ENCODE data around the gene NRP2.

DNA sequence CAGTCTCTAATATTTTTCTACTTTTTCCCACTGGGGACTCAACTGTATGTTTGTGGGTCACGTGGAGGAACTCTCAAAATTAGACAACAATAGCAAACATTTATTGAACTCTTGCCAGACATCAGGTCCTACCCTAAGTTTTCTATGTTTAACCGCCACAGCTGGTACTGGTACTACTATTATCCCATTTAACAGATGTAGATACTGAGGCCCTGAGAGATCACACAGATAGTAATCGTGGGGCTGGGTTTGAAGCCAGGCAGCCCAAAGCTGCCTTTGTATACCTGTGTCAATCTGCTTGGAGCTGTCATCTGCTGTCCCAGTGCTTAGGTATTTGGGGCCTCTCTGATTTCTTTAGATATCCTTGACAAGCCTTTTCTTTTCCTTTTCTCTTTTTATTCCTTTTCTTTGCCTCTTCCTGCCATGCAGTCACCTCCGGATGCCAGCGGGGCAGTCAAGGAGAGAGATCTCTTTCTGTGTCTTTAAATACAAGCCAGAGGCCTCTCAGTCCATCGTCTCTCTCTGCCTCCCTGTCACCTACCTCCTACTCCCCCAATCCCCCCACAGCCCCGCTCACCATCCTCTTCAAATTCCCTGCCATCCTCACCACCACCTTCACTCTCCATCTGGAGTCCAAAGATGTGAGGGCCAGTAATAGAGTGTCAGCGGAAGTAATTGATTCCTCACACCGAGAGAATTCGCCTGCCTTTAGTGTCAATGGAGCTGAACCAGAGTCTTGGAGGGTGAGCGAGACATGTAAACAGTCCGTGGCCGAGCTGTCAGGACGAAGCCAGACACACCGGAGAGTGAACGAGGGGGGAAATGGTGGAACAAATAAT lies 23.4 kb downstream of the NRP2 start:
- TF ChIP-seq POLR2A (IDR thresholded peaks at IDR 0.05): no peak
- TF ChIP-seq, protein P1, sequence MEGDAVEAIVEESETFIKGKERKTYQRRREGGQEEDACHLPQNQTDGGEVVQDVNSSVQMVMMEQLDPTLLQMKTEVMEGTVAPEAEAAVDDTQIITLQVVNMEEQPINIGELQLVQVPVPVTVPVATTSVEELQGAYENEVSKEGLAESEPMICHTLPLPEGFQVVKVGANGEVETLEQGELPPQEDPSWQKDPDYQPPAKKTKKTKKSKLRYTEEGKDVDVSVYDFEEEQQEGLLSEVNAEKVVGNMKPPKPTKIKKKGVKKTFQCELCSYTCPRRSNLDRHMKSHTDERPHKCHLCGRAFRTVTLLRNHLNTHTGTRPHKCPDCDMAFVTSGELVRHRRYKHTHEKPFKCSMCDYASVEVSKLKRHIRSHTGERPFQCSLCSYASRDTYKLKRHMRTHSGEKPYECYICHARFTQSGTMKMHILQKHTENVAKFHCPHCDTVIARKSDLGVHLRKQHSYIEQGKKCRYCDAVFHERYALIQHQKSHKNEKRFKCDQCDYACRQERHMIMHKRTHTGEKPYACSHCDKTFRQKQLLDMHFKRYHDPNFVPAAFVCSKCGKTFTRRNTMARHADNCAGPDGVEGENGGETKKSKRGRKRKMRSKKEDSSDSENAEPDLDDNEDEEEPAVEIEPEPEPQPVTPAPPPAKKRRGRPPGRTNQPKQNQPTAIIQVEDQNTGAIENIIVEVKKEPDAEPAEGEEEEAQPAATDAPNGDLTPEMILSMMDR (IDR thresholded peaks at IDR 0.05): no peak
- no peak for TF ChIP-seq EP300 (IDR thresholded peaks at IDR 0.05)
